Measurements from ENCODE around the gene IL18. TPM values are rescaled to one million over a fixed set of nuclear protein-coding genes. Genes with fewer than 3 reads are reported as not detected.
"Not testable (repeated sequence)": the region's sequence is repeated elsewhere in the genome, so short reads cannot be mapped to it uniquely, and the experiment has no call there.

The IL18 gene
- total RNA-seq, 2 experiments from 2014 or later = not detected

DNA sequence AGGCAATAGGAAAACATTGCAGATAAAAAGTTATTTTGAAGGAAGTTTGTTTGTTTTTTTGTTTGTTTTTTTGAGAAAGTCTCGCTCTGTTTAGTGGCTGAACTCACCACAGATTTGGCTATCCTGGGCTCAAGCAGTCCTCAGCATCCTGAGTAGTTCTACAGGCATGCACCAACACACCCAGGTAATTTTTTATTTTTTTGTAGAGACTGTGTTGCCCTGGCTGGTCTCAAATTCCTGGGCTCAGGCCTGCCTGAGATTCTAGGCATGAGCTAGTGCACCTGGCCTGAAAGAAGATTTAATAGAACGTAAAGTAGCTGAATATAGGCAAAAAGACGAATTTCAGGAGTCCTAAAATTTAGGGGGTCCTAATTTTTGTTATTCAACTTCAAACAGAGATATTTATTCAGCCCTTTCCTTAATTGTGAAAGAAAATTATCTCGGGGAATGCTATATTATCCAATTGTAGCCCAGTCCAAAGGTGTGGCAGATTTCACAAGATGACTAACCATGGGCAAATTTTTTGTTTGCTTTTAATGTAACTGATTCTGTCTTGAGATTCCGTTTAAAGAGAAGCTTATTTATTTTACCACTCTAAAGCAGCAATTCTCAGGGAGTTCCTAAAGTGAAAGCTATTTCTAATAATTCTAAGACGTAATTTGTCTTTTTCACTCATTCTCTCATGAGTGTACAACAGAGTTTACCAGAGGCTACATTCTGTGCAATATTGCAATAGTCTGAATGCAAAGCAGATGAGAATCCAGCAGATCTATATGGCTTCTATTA is 940 bp downstream of the IL18 start:
- H3K4me1 ChIP-seq (ENCODE audit: insufficient read depth, low read length, poor library complexity, severe bottlenecking) = no peaks in the 10 kb centered on the region
- no peaks in the 10 kb centered on the region for H3K79me2 ChIP-seq (ENCODE audit: insufficient read depth, low read depth, low read length)
- intact Hi-C loops (cut with micrococcal nuclease; ENCODE audit: unreplicated experiment) = no loop called here
- no peaks in the 10 kb centered on the region for H3K9me2 ChIP-seq (ENCODE audit: insufficient read depth, low read length)
- no peak overlapping the region for H3K27ac ChIP-seq (ENCODE audit: low read depth, low read length, poor library complexity, severe bottlenecking)
- no peak overlapping the region for H3K4me3 ChIP-seq (ENCODE audit: low read depth, low read length, poor library complexity, severe bottlenecking)
- BruUV-seq (replicated peaks) = no TSS peak
- H3K9me3 ChIP-seq (ENCODE audit: low read length) = no peaks in the 10 kb centered on the region
- H3K36me3 ChIP-seq (ENCODE audit: insufficient read depth, low read length) = no peaks in the 10 kb centered on the region
- ChIA-PET POLR2A (interaction anchor here (0.6 kb wide), 1 partner anchor 117 kb away, joined by 4 read pairs; no protein-coding TSS in a partner anchor), CTCF (ENCODE audit: unreplicated experiment) (interaction anchor here (0.9 kb wide), 1 partner anchor 11 kb away, joined by 3 read pairs; no protein-coding TSS in a partner anchor)
- DNase-seq (ENCODE audit: low spot score) = no peak
- no peak overlapping the region for H3K4me2 ChIP-seq (ENCODE audit: low read length)
- TF ChIP-seq, protein P1, sequence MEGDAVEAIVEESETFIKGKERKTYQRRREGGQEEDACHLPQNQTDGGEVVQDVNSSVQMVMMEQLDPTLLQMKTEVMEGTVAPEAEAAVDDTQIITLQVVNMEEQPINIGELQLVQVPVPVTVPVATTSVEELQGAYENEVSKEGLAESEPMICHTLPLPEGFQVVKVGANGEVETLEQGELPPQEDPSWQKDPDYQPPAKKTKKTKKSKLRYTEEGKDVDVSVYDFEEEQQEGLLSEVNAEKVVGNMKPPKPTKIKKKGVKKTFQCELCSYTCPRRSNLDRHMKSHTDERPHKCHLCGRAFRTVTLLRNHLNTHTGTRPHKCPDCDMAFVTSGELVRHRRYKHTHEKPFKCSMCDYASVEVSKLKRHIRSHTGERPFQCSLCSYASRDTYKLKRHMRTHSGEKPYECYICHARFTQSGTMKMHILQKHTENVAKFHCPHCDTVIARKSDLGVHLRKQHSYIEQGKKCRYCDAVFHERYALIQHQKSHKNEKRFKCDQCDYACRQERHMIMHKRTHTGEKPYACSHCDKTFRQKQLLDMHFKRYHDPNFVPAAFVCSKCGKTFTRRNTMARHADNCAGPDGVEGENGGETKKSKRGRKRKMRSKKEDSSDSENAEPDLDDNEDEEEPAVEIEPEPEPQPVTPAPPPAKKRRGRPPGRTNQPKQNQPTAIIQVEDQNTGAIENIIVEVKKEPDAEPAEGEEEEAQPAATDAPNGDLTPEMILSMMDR (conservative IDR thresholded peaks at IDR 0.05; ENCODE audit: low read length) = no peak
- TF ChIP-seq EZH2phosphoT487 (IDR thresholded peaks at IDR 0.05; ENCODE audit: borderline replicate concordance, low read depth, low read length) = no peak
- no peak overlapping the region for H2AFZ ChIP-seq (ENCODE audit: low read length)
- no peaks in the 10 kb centered on the region for H4K20me1 ChIP-seq (ENCODE audit: insufficient read depth, low read length)

DNA sequence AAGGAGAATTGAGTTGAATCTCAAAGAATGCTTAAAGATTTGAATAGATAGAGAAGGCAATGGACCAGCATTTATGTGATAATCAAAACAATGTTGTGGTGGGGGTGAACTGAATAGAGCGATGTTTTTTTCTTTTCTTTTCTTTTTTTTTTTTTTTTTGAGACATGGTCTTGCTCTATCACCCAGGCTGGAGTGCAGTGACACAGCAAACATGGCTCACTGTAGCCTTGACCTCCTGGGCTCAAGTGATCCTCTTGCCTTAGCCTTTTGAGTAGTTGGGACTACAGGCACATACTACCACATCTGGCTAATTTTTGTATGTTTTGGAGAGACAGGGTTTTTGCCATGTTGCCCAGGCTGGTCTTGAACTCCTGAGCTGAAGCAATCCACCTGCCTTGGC is 1.7 kb downstream of the IL18 start:
- POLR2A ChIA-PET; H3K4me1 ChIP-seq (ENCODE audit: insufficient read depth, low read length, poor library complexity, severe bottlenecking); DNase-seq (ENCODE audit: low spot score); H3K9me2 ChIP-seq (ENCODE audit: insufficient read depth, low read length); H2AFZ ChIP-seq (ENCODE audit: low read length); H3K4me2 ChIP-seq (ENCODE audit: low read length); BruUV-seq (replicated peaks); H4K20me1 ChIP-seq (ENCODE audit: insufficient read depth, low read length); H3K36me3 ChIP-seq (ENCODE audit: insufficient read depth, low read length); intact Hi-C loops (cut with micrococcal nuclease; ENCODE audit: unreplicated experiment); H3K4me3 ChIP-seq (ENCODE audit: low read depth, low read length, poor library complexity, severe bottlenecking); H3K9me3 ChIP-seq (ENCODE audit: low read length); H3K27ac ChIP-seq (ENCODE audit: low read depth, low read length, poor library complexity, severe bottlenecking); CTCF ChIA-PET (ENCODE audit: unreplicated experiment); H3K79me2 ChIP-seq (ENCODE audit: insufficient read depth, low read depth, low read length): not testable (repeated sequence)

GRCh38 chr11:112161012-112161411 is 2.9 kb downstream of the IL18 start:
- no peak overlapping the region for H2AFZ ChIP-seq (ENCODE audit: low read length)
- H3K4me2 ChIP-seq (ENCODE audit: low read length) = no peak overlapping the region
- H4K20me1 ChIP-seq (ENCODE audit: insufficient read depth, low read length) = no peaks in the 10 kb centered on the region
- H3K79me2 ChIP-seq (ENCODE audit: insufficient read depth, low read depth, low read length) = no peaks in the 10 kb centered on the region
- ChIA-PET POLR2A (no interaction called here), CTCF (ENCODE audit: unreplicated experiment) (no interaction called here)
- no peaks in the 10 kb centered on the region; the same call in 1 of the 2 replicates for H3K9me3 ChIP-seq (ENCODE audit: low read length)
- no TSS peak for BruUV-seq (replicated peaks)
- no peaks in the 10 kb centered on the region for H3K9me2 ChIP-seq (ENCODE audit: insufficient read depth, low read length)
- no peaks in the 10 kb centered on the region for H3K36me3 ChIP-seq (ENCODE audit: insufficient read depth, low read length)
- DNase-seq (ENCODE audit: low spot score) = no peak
- H3K27ac ChIP-seq (ENCODE audit: low read depth, low read length, poor library complexity, severe bottlenecking) = no peak overlapping the region
- no peak overlapping the region for H3K4me3 ChIP-seq (ENCODE audit: low read depth, low read length, poor library complexity, severe bottlenecking)
- no peaks in the 10 kb centered on the region for H3K4me1 ChIP-seq (ENCODE audit: insufficient read depth, low read length, poor library complexity, severe bottlenecking)
- intact Hi-C loops (cut with micrococcal nuclease; ENCODE audit: unreplicated experiment) = no loop called here
- TF ChIP-seq, protein P1 (conservative IDR thresholded peaks at IDR 0.05; ENCODE audit: low read length) = no peak
- TF ChIP-seq EZH2phosphoT487 (IDR thresholded peaks at IDR 0.05; ENCODE audit: borderline replicate concordance, low read depth, low read length) = no peak

Measured in OCI-LY7 (cell line).